Stomach (tissue), 9 donors: ENCODE results near the gene NDUFA3. TPM values are rescaled to one million over a fixed set of nuclear protein-coding genes. Genes with fewer than 3 reads are reported as not detected.

Experiments
- DNase-seq, 2 donors: peaks; one replicate each; pipeline versions ENCODE4 v3.0.0 to v3.0.0-alpha.2; 2013 to 2019
- H3K27ac ChIP-seq, 5 donors: fragments of 200-600 bp in 4 of 5; sonication (generic) in 4 of 5; one replicate each; pipeline ENCODE4 v1.5.1; 2013 to 2019; ENCODE audit warnings: mild to moderate bottlenecking in 1 of 5, moderate library complexity in 1 of 5
- H3K27me3 ChIP-seq, 3 donors: fragments of 200-600 bp; sonication (generic); one replicate each; pipeline ENCODE4 v1.5.1; 2017 to 2019; ENCODE audit warnings: mixed run types in 1 of 3
- H3K36me3 ChIP-seq, 4 donors: fragments of 200-600 bp; sonication (generic); 1 replicate in 3 of 4; 2 replicates in 1 of 4; pipeline ENCODE4 v1.5.1; 2016 to 2019
- H3K4me1 ChIP-seq, 4 donors: fragments of 200-600 bp; sonication (generic); one replicate each; pipeline ENCODE4 v1.5.1; 2016 to 2019
- H3K4me3 ChIP-seq, 4 donors: fragments of 200-600 bp; sonication (generic) in 3 of 4; one replicate each; pipeline ENCODE4 v1.5.1; 2016 to 2019; ENCODE audit warnings: mild to moderate bottlenecking in 1 of 4
- H3K9me3 ChIP-seq, 4 donors: fragments of 200-600 bp; sonication (generic); one replicate each; pipeline ENCODE4 v1.5.1; 2016 to 2019
- CTCF ChIP-seq, 7 experiments: fragments of 450-650 bp in 4 of 7; fragments of 200-600 bp in 3 of 7; sonication (generic) in 3 of 7; IDR thresholded peaks; one replicate each; pipeline ENCODE4 v1.5.1; 2016 to 2019; ENCODE audit warnings: antibody characterized with exemption in 7 of 7, control low read depth in 2 of 7, mild to moderate bottlenecking in 1 of 7
- EP300 ChIP-seq: sonication (generic); formaldehyde crosslinking; IDR thresholded peaks from one replicate; pipeline ENCODE4 v1.6.1; 2017; ENCODE audit warnings: antibody characterized with exemption
- POLR2A ChIP-seq, 4 donors: fragments of 450-650 bp; IDR thresholded peaks; one replicate each; pipeline ENCODE4 v1.6.1; 2016; ENCODE audit warnings: antibody characterized with exemption in 4 of 4, control low read depth in 2 of 4, mild to moderate bottlenecking in 1 of 4, moderate library complexity in 1 of 4
- POLR2AphosphoS5 ChIP-seq, 3 donors: sonication (generic); formaldehyde crosslinking; IDR thresholded peaks; one replicate each; pipeline ENCODE4 v1.6.1; 2016; ENCODE audit warnings: antibody characterized with exemption in 3 of 3
- WGBS, 5 donors: extraction: QIAGEN DNeasy Blood & Tissue Kit in 3 of 5; methylation state at CpG; one replicate each; pipeline versions ENCODE4 v1.1.5 to v1.1.7; 2013 to 2018; 5-methylcytosine and 5-hydroxymethylcytosine counted together
- intact Hi-C: fragments of 100-400 bp; cut with DNase I; formaldehyde crosslinking; loops from one replicate; pipeline ENCODE4 v1.15.1; 2023; ENCODE audit warnings: low total_unique reads
- polyA plus RNA-seq, 3 donors: library from polyadenylated mRNA; stranded (reverse); fragments of 200-250 nt; gene quantifications; one replicate each; pipeline ENCODE4 v1.2.3, GENCODE V29; 2013
- total RNA-seq, 5 donors: library from RNA; depleted of rRNA; stranded (reverse); fragments of >200 nt; gene quantifications; one replicate each; pipeline versions ENCODE4 v1.1.0 to v1.2.3, GENCODE V29; 2014 to 2016
- donor health status: healthy with polysubstance abuse.
- donor health status: Bipolar disorder and iron deficiency.
- donor health status: healthy.

NDUFA3 gene
- total and polyA plus RNA-seq, 8 donors, result 7.0 to 401 (median 253) TPM; not detected in 1

GRCh38 chr19:54077334-54077733 is 25.3 kb upstream of the NDUFA3 start:
- TF ChIP-seq POLR2A (IDR thresholded peaks at IDR 0.05) (no peak), CTCF (IDR thresholded peaks at IDR 0.05) (no peak), EP300 (no peak), POLR2AphosphoS5 (IDR thresholded peaks at IDR 0.05) (no peak)
- peaks cover 3 to 19% (median 12%) of the 10 kb centered on the region in 4 donors for H3K9me3 ChIP-seq
- intact Hi-C loops, result no loop called here
- H3K4me3 ChIP-seq, result no peak overlapping the region
- H3K27me3 ChIP-seq, result peaks cover 0 to 5% (median 0%) of the 10 kb centered on the region in 3 donors
- WGBS, 5 donors, result 68 to 79% (median 72%) methylated on average over 5 of the region's 5 CpGs
- H3K4me1 ChIP-seq, result no peaks in the 10 kb centered on the region
- no peak overlapping the region for H3K27ac ChIP-seq
- no peak for DNase-seq
- no peaks in the 10 kb centered on the region for H3K36me3 ChIP-seq

- TF ChIP-seq EP300 (no peak), POLR2A (IDR thresholded peaks at IDR 0.05) (no peak), POLR2AphosphoS5 (IDR thresholded peaks at IDR 0.05) (no peak), CTCF (IDR thresholded peaks at IDR 0.05) (no peak)
- Histone ChIP-seq H3K27ac (no peak within 1 kb of the TSS), H3K27me3 (peaks cover 0 to 5% (median 0%) of the 10 kb centered on the region in 3 donors), H3K4me1 (no peaks in the 10 kb centered on the region), H3K4me3 (no peak within 1 kb of the TSS), H3K36me3 (no peaks in the 10 kb centered on the region), H3K9me3 (peaks cover 3 to 34% (median 24%) of the 10 kb centered on the region in 4 donors)
- no peak for DNase-seq
- WGBS, 5 donors, result 79 to 87% (median 84%) methylated on average over 7 of the region's 7 CpGs
- intact Hi-C loops, result no loop called here
Measured at GRCh38 chr19:54081032-54081431, 21.6 kb upstream of the NDUFA3 start, which contains the start of gene TARM1. TSS of gene TARM1 (minus strand) at chr19:54081365. CDS start at chr19:54081340, 25 bp downstream.

GRCh38 chr19:54084410-54084809 is 18.2 kb upstream of the NDUFA3 start:
- H3K36me3 ChIP-seq, result no peaks in the 10 kb centered on the region
- DNase-seq, result no peak
- no peak overlapping the region for H3K4me3 ChIP-seq
- WGBS, 5 donors, result 78 to 91% (median 83%) methylated on average over 3 of the region's 3 CpGs
- TF ChIP-seq CTCF (IDR thresholded peaks at IDR 0.05), result no peak
- TF ChIP-seq EP300, result no peak
- TF ChIP-seq POLR2A (IDR thresholded peaks at IDR 0.05), result no peak
- no peak for TF ChIP-seq POLR2AphosphoS5 (IDR thresholded peaks at IDR 0.05)
- H3K4me1 ChIP-seq, result no peaks in the 10 kb centered on the region
- H3K9me3 ChIP-seq, result peaks cover 3 to 34% (median 24%) of the 10 kb centered on the region in 4 donors
- peaks cover 0 to 4% (median 0%) of the 10 kb centered on the region in 3 donors for H3K27me3 ChIP-seq
- intact Hi-C loops, result no loop called here
- no peak overlapping the region for H3K27ac ChIP-seq

GRCh38 chr19:54094426-54095000 is 8.1 kb upstream of the NDUFA3 start:
- 79 to 86% (median 81%) methylated on average over 17 of the region's 17 CpGs for WGBS, 5 donors
- no peaks in the 10 kb centered on the region for H3K36me3 ChIP-seq
- H3K4me3 ChIP-seq, result no peak overlapping the region
- intact Hi-C loops, result no loop called here
- H3K27ac ChIP-seq, result no peak overlapping the region
- H3K9me3 ChIP-seq, result no peaks in the 10 kb centered on the region
- H3K4me1 ChIP-seq, result peaks cover 0 to 22% (median 13%) of the 10 kb centered on the region in 4 donors
- TF ChIP-seq CTCF (IDR thresholded peaks at IDR 0.05) (no peak), POLR2A (IDR thresholded peaks at IDR 0.05) (no peak), POLR2AphosphoS5 (IDR thresholded peaks at IDR 0.05) (no peak), EP300 (no peak)
- peaks cover 0 to 38% (median 19%) of the 10 kb centered on the region in 3 donors for H3K27me3 ChIP-seq
- no peak for DNase-seq
